ENCODE results near the gene PPT2. TPM values are rescaled to one million over a fixed set of nuclear protein-coding genes. Genes with fewer than 3 reads are reported as not detected.

Gene PPT2
- total RNA-seq, 2 donors from 2014 or later, result 18.4 to 21.0 TPM

DNA sequence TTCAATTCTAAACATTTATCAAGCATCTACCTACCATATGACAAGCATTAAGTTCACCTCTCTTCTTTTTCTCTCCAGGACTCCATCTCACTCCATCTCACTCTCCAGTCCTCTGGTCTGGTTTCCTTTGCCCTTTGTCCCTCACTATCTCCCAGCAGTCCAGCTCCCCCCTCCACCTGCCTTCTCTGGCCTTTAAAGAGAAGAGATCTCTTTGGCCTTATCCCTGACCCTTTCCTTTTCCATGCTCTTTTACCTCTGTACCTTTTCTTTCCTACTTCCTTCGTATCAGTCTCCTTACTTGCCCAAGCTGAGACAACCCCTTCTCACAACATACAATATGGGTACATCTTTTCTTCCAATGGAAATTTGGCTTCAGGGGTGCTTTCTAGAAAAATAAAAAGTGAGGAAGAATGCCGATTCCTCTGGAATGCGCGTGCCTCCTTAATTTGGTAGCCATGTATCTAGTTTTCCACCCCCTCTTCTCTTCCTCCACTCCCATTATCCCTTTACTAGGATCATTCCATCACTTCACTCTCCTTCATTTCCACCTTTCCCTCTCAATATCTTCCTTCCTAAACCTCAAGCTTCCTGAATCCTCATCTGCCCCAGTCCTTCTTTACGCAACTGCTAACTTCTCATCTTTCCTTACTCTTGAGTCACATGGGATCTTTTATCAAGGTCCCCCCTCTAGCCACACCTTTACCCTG, 22.7 kb downstream of the PPT2 start:
- Histone ChIP-seq H3K27me3 (no peaks in the 10 kb centered on the region), H3K4me1 (peaks cover 22% of the 10 kb centered on the region), H3K27ac (peak overlapping the region; percentile 94), H3K4me3 (peak overlapping the region; percentile 77), H3K36me3 (peaks cover 4% of the 10 kb centered on the region), H3K9me3 (no peaks in the 10 kb centered on the region), H3K9ac (ENCODE audit: low read depth in 2 of 2, low read length in 2 of 2) (peak overlapping the region; percentile 32 to 90)
- TF ChIP-seq, protein P1, sequence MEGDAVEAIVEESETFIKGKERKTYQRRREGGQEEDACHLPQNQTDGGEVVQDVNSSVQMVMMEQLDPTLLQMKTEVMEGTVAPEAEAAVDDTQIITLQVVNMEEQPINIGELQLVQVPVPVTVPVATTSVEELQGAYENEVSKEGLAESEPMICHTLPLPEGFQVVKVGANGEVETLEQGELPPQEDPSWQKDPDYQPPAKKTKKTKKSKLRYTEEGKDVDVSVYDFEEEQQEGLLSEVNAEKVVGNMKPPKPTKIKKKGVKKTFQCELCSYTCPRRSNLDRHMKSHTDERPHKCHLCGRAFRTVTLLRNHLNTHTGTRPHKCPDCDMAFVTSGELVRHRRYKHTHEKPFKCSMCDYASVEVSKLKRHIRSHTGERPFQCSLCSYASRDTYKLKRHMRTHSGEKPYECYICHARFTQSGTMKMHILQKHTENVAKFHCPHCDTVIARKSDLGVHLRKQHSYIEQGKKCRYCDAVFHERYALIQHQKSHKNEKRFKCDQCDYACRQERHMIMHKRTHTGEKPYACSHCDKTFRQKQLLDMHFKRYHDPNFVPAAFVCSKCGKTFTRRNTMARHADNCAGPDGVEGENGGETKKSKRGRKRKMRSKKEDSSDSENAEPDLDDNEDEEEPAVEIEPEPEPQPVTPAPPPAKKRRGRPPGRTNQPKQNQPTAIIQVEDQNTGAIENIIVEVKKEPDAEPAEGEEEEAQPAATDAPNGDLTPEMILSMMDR (IDR thresholded peaks at IDR 0.05), result no peak
- intact Hi-C loops (cut with DNase I), result no loop called here
- DNase-seq, result peak; percentile 49

DNA sequence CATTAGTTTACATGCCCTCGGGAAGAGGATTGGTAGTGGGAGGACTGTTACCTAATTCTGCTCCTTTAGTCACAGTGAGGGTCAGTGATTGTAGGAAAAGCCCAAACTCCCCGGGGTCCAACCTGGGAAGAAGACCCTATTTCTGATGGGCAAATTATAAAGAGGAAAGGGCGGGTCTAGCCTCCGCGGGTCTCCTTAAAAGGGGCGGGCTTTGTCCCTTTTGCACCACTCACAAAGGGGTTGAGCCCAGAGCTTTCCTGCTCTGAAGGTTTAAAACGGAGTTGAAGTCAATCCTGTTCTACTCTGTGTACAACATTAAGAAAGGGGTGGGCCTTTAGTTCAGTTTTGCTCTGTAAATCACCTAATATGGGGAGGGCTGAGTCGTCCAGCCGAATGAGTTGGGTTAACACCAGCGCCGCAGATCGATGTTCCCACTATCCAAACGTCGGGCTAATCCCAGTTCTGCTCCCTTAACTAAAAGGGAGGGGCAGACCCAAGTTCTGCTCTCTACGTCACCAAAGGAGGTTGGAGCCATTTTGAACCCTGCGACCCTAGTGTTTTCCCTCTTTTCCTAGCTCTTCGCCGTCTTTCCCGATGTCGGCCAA, 23.3 kb downstream of the PPT2 start:
- intact Hi-C loops (cut with DNase I), result no loop called here

DNA sequence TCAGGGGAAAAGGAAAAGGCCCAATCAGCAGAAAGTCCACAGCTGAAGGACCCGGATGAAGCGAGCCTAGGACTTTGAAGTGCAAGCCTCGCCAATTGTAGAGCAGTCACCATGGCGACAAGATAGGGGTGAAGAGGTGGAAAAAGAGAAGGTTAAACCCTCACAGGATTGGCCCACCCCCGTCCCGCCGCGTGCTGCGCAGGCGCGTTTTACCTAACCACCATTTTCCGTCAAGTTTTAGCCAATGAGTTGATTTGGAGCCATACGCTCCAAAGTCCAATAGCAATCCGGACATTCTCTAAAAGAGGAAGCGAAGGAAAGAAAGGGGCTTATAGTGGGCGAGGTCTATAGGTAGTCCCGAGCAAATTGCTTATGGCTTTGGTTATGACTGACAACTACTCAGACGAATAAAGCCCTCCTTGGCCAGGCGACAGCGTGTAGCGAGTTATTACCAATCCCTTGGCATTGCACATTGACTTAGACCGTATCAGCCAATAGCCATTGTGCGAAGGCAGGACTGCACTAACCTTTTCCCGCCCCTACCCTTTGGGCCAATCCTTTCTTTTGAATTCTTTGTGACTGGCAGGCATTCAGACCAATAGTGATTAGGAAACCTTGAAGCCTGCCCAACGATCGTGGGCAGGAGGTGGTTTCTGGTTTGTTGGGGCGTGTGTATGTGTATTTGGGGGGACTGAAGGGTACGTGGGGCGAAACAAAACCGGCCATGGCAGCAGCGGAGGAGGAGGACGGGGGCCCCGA, 24.0 kb downstream of the PPT2 start, which contains the start of gene RNF5:
RNF5 (plus strand) TSS at position 618 of the 759 bp plus-strand sequence; CDS start at position 725, 107 bp downstream.
- peak within 1 kb of the TSS; percentile 94 for H3K27ac ChIP-seq
- TF ChIP-seq, protein P1 (IDR thresholded peaks at IDR 0.05), result no peak
- no peaks in the 10 kb centered on the region for H3K27me3 ChIP-seq
- H3K9ac ChIP-seq (ENCODE audit: low read depth in 2 of 2, low read length in 2 of 2), result peak within 1 kb of the TSS; percentile 90
- no peaks in the 10 kb centered on the region for H3K9me3 ChIP-seq
- H3K36me3 ChIP-seq, result peaks cover 4% of the 10 kb centered on the region
- peak within 1 kb of the TSS; percentile 77 for H3K4me3 ChIP-seq
- intact Hi-C loops (cut with DNase I), result no loop called here
- DNase-seq, result peak; percentile 99
- peaks cover 19% of the 10 kb centered on the region for H3K4me1 ChIP-seq

More for the DNA sequence above, 23.3 kb downstream of the PPT2 start:
- Histone ChIP-seq H3K27me3 (no peaks in the 10 kb centered on the region), H3K36me3 (peaks cover 4% of the 10 kb centered on the region), H3K9ac (ENCODE audit: low read depth in 2 of 2, low read length in 2 of 2) (peak overlapping the region; percentile 15 to 90), H3K4me1 (peaks cover 22% of the 10 kb centered on the region), H3K4me3 (peak overlapping the region; percentile 77), H3K9me3 (no peaks in the 10 kb centered on the region), H3K27ac (peak overlapping the region; percentile 94)
- peak; percentile 59 for DNase-seq
- TF ChIP-seq, protein P1 (IDR thresholded peaks at IDR 0.05), result no peak

DNA sequence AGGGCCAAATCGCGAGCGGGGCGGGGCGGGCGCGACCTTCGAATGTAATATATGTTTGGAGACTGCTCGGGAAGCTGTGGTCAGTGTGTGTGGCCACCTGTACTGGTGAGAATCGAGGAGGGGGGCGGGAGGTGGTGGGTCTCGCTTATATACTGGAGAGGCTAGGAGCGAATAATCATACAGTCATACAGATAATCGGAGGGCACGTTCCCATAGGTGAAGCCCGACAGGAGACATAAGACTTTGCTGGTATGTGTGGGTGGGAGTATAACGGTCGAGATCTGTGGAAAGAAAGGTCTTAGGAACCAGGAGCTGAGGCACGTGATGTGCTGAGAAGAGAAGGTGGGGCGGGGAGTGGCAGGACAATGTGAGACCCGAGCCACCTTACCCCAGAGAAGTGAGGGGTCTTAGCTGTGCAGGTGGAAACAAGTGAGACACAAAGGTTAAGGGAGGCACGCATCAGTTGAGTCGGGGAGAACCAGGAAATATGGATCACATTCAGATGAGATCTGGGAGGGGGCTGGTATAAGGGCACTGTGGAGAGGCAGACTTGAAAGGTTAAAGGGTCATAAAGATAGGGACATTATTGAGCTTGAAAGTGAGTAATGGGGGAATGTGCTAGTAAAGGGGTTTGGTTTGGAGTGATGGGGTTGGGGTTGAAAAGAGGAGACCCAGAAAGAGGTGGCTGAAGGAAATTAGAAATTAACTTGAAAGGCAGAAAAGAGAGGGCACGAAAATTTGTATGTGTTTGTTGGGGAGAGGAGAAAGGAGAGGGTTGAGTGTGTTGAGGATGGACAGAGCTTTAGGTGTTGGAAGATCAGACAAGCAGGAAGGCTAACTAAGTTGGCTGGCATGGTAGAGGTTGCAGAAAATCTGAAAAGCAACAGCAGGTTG, 24.9 kb downstream of the PPT2 start:
- H3K36me3 ChIP-seq, result peaks cover 4% of the 10 kb centered on the region
- H3K27ac ChIP-seq, result peak overlapping the region; percentile 94
- intact Hi-C loops (cut with DNase I), result no loop called here
- H3K4me1 ChIP-seq, result peaks cover 19% of the 10 kb centered on the region
- H3K27me3 ChIP-seq, result no peaks in the 10 kb centered on the region
- TF ChIP-seq, protein P1 (IDR thresholded peaks at IDR 0.05), result no peak
- peak overlapping the region; percentile 90 for H3K9ac ChIP-seq (ENCODE audit: low read depth in 2 of 2, low read length in 2 of 2)
- no peaks in the 10 kb centered on the region for H3K9me3 ChIP-seq
- DNase-seq, result no peak
- peak overlapping the region; percentile 77 for H3K4me3 ChIP-seq

All from colonic mucosa (tissue), 4 donors.